ENCODE results near the gene NDOR1.

The NDOR1 gene

GRCh38 chr9:137205126-137206069, at the start of gene NDOR1, which contains the start of gene TMEM203:
TSS of gene NDOR1 (plus strand) at chr9:137205700. CDS start at chr9:137205778, 78 bp downstream.
TSS of gene TMEM203 (minus strand) at chr9:137205648. CDS start at chr9:137205414, 234 bp downstream.
- DNase-seq = peak; percentile 13

GRCh38 chr9:137156567-137157375, 48.7 kb upstream of the NDOR1 start:
- DNase-seq = no peak

- DNase-seq = no peak
These were observed 47.7 kb upstream of the NDOR1 start for GRCh38 chr9:137157618-137158415.

GRCh38 chr9:137158625-137159024, 46.9 kb upstream of the NDOR1 start:
- no peak for DNase-seq

- no peak for DNase-seq
These were observed 46.1 kb upstream of the NDOR1 start for GRCh38 chr9:137159105-137160053.

- DNase-seq = no peak
These were observed 45.5 kb upstream of the NDOR1 start for GRCh38 chr9:137160054-137160425.

GRCh38 chr9:137160716-137161557, 44.6 kb upstream of the NDOR1 start:
- DNase-seq = no peak

GRCh38 chr9:137161558-137162486, 43.7 kb upstream of the NDOR1 start:
- DNase-seq = no peak

- no peak for DNase-seq
These were observed 42.8 kb upstream of the NDOR1 start for GRCh38 chr9:137162505-137163364.

- DNase-seq = no peak
These were observed 42.2 kb upstream of the NDOR1 start for GRCh38 chr9:137163365-137163715.

- no peak for DNase-seq
These were observed 41.7 kb upstream of the NDOR1 start for GRCh38 chr9:137163805-137164204.

GRCh38 chr9:137164370-137165249, 40.9 kb upstream of the NDOR1 start:
- no peak for DNase-seq

GRCh38 chr9:137165250-137165836, 40.2 kb upstream of the NDOR1 start:
- DNase-seq = no peak

GRCh38 chr9:137166380-137167229, 38.9 kb upstream of the NDOR1 start:
- DNase-seq = no peak

GRCh38 chr9:137167277-137167746, 38.2 kb upstream of the NDOR1 start:
- DNase-seq = no peak

All from NCI-H524 treated with DMSO at 0.1 percent for 48 hours (cell line).